ENCODE data around the gene HBD.

Gene HBD

GRCh38 chr11:5230266-5230665 is 4.0 kb downstream of the HBD start:
- Histone ChIP-seq H3K4me3 (ENCODE audit: low read depth, low read length) (no peak overlapping the region), H3K36me3 (ENCODE audit: control insufficient read depth in 2 of 2, insufficient read depth in 1 of 2, low read length in 2 of 2) (no peaks in the 10 kb centered on the region), H3K27ac (ENCODE audit: extremely low read depth, low read depth, low read length) (no peak overlapping the region), H3K9me3 (ENCODE audit: control insufficient read depth, insufficient read depth, low read depth, low read length) (no peaks in the 10 kb centered on the region), H3K4me1 (ENCODE audit: control insufficient read depth, insufficient read depth, low read length) (no peaks in the 10 kb centered on the region)
- no peak for TF ChIP-seq ZNF580 (tag by site-specific recombination; IDR thresholded peaks at IDR 0.05)
- TF ChIP-seq TSHZ1 (tag by site-specific recombination; IDR thresholded peaks at IDR 0.05; ENCODE audit: borderline replicate concordance), result no peak
- no peak for TF ChIP-seq ZNF266 (tag by site-specific recombination; IDR thresholded peaks at IDR 0.05; ENCODE audit: low read depth)
- TF ChIP-seq ZNF426 (tag by site-specific recombination; IDR thresholded peaks at IDR 0.05), result no peak
- TF ChIP-seq ZNF366 (tag by site-specific recombination; conservative IDR thresholded peaks at IDR 0.05), result no peak
- no peak for TF ChIP-seq ZNF404 (tag by site-specific recombination; IDR thresholded peaks at IDR 0.05)
- TF ChIP-seq ZNF600 (tag by site-specific recombination; IDR thresholded peaks at IDR 0.05), result no peak
- TF ChIP-seq ZNF341 (tag by site-specific recombination; IDR thresholded peaks at IDR 0.05; ENCODE audit: low read depth), result no peak
- TF ChIP-seq ZBTB1 (tag by site-specific recombination; IDR thresholded peaks at IDR 0.05), result no peak
- TF ChIP-seq KLF17 (tag by site-specific recombination; IDR thresholded peaks at IDR 0.05), result no peak
- TF ChIP-seq ZNF626 (tag by site-specific recombination; IDR thresholded peaks at IDR 0.05), result no peak
- no peak for TF ChIP-seq ZBTB49 (tag by site-specific recombination; IDR thresholded peaks at IDR 0.05; ENCODE audit: low read depth)
- TF ChIP-seq ZNF544 (tag by site-specific recombination; IDR thresholded peaks at IDR 0.05), result no peak
- no peak for TF ChIP-seq PBX3 (CRISPR knock-in tag; IDR thresholded peaks at IDR 0.05)
- no peak for TF ChIP-seq ZNF26 (tag by site-specific recombination; IDR thresholded peaks at IDR 0.05)
- no peak for TF ChIP-seq ZNF221 (tag by site-specific recombination; IDR thresholded peaks at IDR 0.05; ENCODE audit: borderline replicate concordance)
- no peak for TF ChIP-seq ZNF2 (tag by site-specific recombination; IDR thresholded peaks at IDR 0.05)
- no peak for TF ChIP-seq EGR2 (tag by site-specific recombination; IDR thresholded peaks at IDR 0.05; ENCODE audit: low read depth)
- no peak for TF ChIP-seq ZNF514 (tag by site-specific recombination; IDR thresholded peaks at IDR 0.05)
- ChIA-PET POLR2A (no interaction called here), CTCF (interaction anchor here (0.6 kb wide), 1 partner anchor 810 kb away, joined by 3 read pairs; no protein-coding TSS in a partner anchor)

Data from HEK293 (cell line).